ENCODE data around the gene SYNGR2.
A peak's percentile ranks its signal among the peaks of the same experiment; 100 is the strongest.

The SYNGR2 gene

DNA sequence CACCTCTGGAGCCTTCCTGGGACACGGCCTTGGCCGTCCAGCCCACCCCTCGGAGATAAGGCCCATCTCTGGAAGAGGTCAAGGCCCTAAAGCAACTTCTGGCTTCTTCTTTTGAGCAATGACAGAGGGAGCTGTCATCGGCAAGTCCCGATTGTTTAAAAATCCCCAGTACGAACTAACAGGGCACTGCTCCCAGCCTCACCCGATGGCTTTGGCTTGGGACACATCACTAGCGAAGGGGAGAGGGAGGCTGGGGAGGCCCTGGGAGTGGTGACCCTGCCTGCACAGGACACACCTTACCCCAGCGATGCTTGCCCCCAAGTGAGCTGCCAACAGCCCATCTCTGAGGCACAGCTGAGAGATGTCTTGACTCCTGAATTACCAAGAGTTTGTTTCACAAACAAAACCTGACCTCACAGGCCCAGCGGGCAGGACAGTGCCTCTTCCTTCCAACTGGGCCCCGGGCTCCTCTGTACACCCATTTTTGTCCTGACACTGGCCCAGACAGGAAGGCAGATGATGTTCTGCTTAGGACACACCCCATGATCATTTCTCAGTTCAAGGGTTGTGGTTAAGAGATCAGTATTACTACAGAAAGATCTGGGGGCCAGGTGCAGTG is 4.8 kb downstream of the SYNGR2 start:
- DNase-seq: no peak

DNA sequence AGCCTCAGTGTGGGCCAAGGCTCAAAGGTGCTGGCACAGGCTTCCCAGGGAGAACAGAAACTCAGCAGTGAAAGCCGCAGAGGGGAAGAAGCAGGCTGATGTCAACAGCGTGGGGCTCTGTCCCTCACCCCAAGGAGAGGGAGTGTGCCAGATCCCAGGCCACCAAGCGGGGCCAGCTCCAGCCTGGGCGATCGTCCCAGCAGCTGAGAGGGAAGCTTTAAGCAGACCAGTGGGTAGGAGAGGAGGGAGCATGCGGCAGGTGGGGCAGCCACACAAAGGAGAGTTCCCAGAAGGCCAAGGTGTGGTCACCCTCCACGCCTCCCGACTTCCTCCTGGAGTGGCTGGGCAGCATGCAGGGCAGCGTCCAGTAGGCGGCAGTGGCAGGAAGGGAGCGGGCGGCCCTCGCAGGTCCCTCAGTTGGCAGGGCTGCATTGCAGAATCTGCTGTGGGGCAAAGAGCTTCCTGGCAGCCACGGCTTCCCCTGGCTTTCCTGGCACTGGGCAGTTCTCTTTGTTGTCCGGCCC is 6.0 kb downstream of the SYNGR2 start:
- no peak for DNase-seq

DNA sequence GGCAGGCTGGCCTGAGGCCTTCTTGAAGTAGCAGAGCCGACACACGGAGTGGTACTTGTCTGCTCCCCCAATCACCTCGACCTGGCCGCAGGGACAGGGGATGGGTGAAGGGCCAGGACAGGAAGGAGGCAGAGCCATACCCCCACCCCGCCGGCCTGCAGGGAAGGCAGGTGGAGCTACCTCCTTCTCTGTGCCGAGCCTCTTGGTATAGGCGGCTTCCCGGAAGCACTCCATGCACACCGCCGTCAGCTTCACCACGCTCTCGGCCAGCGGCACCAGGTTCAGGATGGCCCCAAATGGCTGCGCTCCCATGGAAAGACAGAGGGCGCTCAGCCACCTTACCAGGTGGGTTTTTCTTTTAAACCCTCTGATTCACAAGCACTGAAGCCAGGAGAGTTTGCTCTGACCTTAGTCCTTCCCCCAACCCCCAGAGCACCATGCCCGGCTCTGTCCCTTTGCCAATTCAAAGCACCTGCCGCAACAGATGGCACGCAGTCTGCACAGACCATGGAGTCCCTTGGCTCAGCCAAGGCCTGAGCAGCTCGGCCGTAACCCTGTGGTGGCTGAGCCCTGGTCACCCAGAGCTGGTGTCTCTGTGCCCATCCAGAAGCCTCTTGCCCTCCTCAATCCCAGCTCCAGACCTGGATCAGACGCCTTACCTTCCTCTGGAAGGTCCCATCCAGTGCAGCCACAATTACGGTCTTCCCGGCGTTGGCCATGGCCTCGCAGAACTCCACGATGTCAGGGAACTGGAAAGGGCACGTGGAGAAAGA is 6.7 kb downstream of the SYNGR2 start:
- DNase-seq: no peak

DNA sequence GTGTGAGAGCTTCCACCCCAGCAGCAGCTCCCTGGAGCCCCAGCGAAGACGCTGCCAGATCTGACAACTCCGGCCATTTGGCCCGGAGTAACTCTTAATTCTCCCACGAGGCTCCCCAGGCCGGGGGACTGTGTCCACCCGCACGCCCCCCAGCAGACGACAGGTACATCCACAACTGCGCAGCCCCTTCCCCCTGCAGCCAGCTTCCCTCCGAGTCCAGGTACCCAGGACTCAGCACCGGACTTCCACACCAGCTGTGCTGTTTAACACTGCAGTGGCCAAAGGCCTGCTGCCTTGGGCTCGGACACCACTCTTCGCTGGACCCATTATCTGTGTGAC is 7.2 kb downstream of the SYNGR2 start:
- no peak for DNase-seq

DNA sequence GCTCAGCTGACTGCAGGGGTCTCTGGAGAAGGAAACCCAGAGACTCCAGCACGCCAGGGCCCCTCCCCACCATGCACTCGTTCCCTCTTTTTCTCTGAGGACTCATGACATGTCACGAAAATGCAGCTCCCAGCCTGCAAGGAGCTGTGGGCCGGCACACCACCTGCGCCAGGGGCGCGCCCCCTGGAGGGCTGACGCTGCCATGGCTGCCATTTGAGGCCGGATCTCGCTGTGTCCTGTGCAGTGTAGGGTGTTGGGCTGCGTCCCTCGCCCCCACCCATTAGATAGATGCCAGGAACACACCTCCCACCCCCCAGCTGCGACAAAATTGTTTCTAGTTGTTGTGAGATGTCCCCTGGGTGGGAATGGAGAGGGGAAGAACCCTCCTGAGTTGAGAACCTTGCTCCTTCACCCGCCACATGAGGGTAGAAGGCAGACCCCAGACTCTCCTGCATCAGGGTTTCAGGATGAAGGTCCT is 8.2 kb downstream of the SYNGR2 start:
- DNase-seq: peak; percentile 79

DNA sequence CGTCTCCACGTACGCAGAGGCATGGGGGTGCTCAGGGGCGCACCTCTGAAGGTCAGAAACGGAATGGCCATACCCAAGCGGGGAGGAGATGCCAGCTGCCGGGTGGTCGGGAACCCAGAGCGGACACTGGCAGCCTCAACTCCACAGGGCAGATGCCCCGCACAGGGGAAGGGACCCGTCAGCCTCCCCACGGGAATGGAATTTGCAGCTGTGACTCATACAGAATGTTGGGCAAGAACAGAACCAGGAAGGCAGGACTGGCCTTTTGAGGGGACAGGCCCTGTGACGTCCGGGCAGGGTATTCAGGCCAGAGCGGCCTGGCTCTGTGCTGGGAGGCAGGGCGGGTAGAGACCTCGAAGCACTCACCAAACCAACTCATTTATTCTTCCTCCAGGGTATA is 11.0 kb downstream of the SYNGR2 start:
- DNase-seq: no peak

DNA sequence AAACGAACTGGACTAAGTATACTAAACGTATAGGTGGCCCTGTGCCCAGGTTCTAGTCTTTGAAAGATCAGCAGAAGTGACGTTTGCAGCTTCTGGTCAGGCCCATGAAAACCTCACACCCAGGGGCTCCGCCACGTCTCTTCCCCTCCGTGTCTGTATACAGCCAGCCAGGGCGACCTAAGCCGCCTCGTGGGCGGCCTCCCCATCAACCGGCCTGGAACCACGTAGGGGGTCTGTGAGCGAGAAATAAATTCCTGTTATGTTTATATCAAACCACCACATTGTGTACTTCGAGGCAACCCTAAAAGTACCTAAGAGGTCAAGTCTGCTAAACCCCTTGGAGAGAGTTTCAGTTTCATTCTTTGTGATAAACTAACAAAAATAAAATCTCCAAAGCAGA is 11.7 kb downstream of the SYNGR2 start:
- DNase-seq: no peak

DNA sequence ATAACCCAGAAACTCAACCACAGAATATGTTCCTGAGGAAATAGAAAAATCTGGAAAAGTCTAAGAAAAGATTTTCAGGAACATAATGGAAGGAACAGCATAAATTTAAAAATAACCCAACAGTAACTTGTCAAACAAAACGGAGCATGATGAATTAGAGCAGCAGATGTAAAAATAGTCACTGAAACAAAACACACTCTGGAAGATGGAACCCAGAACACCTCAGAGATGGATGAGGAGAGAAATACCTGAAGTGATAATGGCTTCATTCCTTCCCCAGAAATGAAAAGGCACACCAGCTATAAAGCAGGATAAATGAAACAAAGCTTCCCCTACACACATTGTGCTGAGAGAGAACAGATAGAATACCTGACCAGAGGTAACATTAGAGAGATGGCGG is 12.1 kb downstream of the SYNGR2 start:
- DNase-seq: no peak

DNA sequence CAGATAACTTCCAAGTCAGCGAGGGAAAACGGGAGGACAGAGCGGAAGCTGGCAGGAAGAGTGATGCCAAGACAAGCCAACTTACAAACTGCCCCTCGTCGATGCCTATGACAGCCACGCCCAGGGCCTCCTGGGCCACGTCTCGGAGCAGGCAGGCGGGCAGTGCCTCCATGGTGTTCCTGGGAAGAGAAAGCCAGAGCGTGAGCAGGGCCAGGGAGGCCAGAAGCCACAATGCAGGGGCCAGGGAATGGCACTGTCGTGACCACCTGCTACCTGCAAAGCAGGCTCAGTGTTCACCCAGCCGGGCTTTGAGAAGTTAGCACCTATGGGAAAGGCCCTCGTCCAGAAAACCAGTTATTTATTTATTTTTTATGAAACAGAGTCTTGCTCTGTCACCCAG is 14.1 kb downstream of the SYNGR2 start:
- no peak for DNase-seq

DNA sequence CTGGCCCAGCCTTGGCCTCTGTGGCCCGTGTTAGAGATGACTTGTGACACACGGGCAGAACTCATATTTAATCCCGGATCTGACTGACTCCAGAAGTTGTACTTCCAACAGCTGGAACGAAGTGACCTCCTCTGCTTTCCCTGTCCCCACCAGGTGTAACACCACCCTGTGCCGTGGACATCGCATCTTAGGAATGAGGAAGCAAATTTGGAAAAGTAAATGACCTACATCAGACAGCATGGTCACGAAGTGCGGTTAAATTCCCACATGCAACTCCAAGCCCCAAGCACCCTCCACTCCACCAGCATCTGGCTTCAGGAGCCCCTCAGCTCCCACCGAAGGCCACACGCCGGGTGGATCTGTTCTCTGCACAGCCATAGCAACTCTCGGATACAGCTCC is 15.5 kb downstream of the SYNGR2 start:
- DNase-seq: no peak

DNA sequence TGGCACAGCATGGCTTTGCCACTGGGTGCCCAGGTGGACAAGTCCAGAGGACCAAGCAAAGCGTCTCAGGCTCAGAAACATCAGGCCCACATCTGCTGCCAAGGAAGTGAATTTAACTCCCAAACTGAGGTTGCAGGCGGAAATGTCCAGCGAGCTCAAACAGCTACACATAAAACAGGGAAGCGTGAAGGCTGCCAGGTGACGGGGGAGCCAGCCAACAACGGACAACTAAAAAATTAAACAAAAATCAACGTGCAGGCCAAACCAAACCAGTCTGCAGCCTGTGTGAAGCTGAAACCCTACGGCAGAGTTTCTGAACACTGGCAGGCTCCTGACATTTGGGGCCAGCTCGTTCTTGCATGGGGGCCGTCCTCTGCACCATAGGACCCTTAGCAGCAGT is 16.0 kb downstream of the SYNGR2 start:
- no peak for DNase-seq

DNA sequence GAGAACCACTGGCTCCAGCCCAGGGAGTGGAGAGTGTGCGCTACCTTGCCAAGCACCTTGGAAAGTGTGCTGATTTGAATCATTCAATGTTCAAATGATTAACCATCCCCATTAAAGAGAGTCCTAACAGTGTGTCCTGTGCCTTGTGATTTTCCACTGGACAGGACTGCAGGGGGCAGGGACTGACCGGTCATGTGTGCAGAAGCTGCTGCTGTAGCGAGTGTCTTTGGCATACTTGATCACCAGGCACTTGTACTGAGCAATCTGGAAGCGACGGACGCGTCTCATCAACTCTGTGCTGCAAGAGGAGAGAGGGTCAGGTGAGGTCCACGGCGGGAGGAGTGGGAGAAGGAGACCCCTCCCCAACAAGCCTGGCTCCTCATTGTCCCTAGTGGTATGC is 16.5 kb downstream of the SYNGR2 start:
- DNase-seq: no peak

DNA sequence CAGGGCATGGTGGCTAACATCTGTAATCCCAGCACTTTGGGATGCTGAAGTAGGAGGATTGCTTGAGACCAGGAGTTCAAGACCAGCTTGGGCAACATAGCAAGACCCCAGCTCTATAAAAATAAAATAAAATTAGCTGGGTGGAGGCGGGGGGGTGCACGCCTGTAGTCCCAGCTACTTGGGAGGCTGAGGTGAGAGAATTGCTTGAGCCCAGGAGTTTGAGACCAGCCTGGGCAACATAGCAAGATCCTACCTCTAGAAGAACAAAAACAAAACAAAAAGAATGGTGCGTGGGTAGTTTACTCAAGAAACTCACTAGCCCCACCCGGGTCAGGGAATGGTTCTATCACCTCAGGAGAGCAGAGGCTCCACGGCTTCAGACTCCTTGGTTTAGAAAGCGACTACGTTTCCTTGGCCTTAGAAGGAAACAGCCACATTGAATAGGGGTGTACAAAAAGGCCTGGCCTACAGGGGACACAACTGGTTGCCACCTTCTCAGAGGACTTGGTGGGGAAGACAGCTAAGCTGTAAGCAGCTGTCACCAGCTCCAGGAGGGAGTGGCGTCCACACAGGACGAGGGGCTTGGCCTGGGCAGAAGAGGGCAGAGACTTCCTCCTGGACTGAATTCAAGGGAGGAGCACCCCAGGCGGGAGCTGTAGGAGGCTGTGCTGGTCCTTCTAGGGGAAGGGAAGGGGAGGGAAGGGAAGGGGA is 17.8 kb downstream of the SYNGR2 start:
- no peak for DNase-seq

DNA sequence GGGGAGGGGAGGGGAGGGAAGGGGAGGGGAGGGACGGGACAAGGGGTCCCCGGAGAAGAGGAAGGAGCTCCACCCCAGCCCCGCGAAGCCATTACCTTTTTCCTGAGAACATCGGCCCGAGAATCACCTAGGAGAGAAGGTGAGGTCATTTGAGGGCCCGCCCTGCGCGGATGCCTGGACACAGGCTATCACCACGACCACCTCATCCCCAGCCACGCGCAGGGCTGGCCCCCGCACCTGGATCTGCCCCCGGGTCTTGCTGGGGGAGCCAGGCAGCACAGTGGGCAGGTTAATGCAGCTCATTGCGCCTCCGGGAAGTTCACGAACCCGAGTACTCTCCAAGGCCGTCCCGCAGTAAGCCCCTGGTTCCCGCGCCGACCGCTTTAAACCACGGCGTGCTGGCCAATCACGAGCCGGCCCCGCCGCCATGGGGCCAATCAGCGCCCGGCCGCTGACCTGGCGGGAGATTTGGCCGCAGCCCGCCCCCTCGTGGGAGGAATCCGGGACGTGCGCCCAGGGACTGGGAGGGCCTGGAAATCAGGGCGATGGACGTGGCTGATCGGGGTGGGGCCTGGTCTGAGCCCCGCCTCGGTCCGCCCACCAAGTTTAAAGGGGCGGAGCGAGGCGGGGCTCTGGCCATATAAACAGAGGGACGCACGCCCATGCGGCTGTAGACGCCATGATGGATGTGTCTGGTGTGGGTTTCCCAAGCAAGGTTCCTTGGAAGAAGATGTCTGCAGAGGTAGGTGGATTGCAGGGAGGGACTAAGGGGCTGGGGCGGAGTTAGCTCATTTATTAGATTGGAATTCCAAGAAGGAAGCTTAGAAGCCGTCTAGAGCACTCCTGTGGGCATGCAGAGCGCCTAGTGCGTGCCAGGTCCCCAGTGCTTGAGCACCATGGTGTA is 18.6 kb downstream of the SYNGR2 start, which contains the start of the genes AFMID and TK1:
Gene AFMID, plus strand, starts transcription at position 671 of the 904 bp plus-strand sequence. Its CDS starts 9 bp downstream, at position 680.
Gene TK1, minus strand, starts transcription at position 361 of the 904 bp plus-strand sequence. Its CDS starts 58 bp downstream, at position 303.
- peak; percentile 70 for DNase-seq

DNA sequence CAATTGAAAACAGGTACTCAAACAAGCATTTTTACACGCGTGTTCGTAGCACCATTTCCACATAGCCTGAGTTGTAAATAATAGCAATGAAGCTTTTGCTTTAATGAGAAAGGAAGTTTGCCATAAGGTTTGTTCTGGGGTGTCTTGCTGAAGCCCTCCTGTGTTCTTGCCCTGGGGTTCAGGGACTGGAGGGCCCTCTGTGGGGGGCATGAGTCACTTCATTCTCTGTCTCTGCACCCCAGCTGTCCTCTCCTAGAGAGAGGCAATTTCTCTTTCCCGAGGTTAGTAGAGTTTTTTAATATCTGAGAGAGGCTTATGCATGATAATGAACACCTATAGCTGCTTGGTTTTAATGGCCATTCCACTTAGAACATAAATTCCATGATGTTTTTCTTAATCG is 28.3 kb downstream of the SYNGR2 start:
- DNase-seq: no peak

DNA sequence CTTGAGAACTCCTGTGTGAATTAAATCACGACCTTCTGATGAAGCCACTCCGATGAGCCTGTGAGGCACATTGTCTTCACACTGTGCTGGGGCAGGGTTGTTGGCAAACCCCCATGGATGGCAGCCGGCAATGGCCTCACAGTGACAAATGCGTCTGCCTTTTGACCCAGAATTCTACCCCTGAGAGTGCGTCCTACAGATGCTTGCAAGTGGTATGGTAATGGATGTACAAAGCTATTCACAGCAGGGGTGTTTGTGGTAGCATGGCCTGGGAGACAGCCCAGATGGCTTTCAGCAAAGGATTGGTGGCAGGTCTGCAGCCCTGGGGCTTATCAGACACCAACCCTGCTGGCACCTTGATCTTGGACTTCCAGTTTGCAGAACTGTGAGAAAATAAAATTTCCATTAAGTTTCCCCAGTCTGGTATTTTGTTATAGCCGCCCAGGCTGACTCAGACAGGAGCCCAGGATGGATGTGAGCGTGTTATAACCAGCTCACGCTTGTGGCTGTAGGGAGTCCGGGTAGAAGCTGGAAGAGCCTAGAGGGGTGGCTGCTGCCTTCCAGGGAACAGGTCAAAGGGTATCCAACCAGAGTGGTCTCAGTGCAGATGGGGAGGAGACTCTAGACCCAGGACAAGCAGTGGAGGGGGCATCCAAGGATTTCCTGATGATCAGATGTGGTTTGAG is 28.9 kb downstream of the SYNGR2 start:
- no peak for DNase-seq

DNA sequence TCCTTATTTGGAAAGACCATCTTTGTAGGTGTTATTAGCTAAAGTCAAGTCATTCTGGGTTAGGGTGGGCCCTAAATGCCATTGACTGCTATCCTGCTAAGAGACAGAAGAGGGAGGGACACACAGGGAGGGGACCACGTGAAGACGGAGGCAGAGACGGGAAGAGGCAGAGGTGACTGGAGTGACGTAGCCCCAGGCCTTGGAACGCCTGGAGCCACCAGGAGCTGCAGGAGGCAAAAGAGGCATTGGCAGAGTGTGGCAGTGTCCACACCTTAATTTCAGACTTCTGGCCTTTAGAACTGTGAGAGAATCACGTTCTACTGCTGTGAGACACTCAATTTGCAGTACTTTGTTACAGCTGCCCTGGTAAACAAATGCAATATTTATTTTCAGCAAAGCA is 32.1 kb downstream of the SYNGR2 start:
- DNase-seq: no peak

DNA sequence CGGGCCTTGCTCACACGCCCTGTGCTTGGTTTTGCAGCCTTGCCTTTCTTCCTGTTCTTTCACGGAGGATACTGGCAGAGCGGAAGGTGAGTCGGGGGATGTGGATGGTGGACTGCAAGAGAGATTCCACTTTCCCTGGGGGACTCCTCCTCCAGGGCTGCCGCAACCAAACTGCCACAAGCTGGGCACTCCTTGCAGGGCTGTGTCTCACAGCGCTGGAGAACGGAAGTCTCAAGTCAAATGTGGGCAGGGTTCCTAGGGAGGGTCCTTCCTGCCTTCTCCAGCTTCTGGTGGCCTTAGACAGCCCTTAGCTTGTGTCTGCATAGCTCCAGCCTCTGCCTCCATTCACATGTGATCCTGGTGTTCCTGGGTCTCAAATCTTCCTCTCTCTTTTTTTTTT is 34.3 kb downstream of the SYNGR2 start:
- DNase-seq: no peak

DNA sequence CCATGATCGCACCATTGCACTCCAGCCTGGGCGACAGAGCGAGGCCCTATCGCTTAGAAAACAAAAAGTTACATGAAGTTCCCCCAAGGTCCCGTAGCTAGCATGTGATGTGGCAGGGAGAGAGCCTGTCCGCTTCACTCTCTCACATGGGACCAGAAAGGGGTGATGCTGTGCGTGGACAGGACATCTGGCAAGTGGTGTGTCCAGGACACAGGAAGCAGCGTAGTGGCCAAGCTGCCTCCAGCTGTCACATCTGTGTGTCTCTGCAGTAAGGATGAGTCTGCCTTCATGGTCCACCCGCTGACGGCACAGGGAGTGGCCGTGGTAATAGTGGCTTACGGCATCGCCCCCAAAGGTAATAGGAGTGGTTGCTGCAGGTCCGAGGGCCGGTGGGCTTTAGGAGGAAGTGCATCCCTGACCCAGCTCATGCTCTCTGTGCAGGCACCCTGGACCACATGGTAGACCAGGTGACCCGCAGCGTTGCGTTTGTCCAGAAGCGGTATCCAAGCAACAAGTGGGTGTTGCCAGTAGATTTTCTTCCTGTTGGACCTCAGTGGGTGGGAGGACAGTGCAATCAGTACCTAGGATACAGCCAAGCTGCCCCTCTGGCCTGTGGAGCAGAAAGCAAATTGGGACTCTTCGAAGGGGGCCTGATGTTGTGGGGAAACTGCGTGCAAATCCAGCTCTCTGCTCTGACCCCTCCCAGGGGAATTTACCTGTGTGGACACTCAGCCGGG is 36.2 kb downstream of the SYNGR2 start:
- no peak for DNase-seq

DNA sequence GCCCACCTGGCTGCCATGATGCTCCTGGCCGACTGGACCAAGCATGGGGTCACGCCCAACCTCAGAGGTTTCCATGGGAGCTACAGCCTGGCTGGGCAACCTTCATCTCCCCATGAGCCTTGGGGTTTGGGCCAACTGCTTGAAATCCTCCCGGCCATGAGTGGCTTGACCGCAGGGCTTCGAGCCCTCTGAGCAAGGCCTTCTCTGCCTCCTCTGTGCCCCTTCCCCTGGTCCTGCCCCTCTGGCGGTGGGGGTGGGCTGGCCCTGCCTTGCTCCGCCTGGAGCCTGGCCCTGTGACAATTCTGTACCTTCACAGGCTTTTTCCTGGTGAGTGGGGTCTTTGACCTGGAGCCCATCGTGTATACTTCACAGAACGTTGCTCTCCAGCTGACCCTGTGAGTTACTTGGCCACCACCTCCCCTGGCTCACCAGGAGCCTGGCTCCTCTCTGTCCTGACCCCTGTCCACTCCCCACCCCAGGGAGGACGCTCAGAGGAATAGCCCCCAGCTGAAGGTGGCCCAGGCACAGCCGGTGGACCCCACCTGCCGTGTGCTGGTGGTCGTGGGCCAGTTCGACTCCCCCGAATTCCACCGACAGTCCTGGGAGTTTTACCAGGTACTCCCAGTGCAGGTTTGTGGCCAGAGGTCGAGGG is 36.9 kb downstream of the SYNGR2 start:
- no peak for DNase-seq

DNA sequence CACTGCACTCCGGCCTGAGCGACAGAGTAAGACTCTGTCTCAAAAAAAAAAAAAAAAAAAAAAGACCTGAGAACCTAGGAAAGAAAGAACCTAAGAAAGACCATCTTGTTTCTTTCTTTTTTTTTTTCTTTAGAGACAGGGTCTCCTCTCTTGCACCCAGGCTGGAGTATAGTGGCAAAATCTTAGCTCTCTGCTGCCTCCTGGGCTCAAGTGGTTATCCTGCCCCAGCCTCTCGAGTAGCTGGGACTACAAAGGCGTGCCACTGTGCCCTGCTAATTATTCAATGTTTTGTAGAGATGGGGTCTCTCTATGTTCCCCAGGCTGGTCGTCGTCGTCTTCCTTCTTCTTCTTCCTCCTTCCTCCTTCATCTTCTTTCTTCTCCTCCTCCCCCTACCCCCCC is 37.9 kb downstream of the SYNGR2 start:
- no peak for DNase-seq
